Kidney (tissue), 14 donors: ENCODE results near the gene HCFC1. TPM values are rescaled to one million over a fixed set of nuclear protein-coding genes. Genes with fewer than 3 reads are reported as not detected.
A peak's percentile ranks its signal among the peaks of the same experiment; 100 is the strongest.
"Not testable (repeated sequence)": the region's sequence is repeated elsewhere in the genome, so short reads cannot be mapped to it uniquely, and the experiment has no call there.

Experiments
- DNase-seq, 5 donors: peaks; one replicate each; pipeline ENCODE4 v3.0.0-alpha.2; 2013 to 2020
- FAIRE-seq: peaks from 2 replicates; lab custom pipeline; 2012; peaks lifted over from hg19 to GRCh38; lab: Jason Lieb, UNC
- H3K27ac ChIP-seq, 2 donors: one replicate each; pipeline ENCODE4 v1.7.0; 2013; ENCODE audit warnings: low read depth in 2 of 2, low read length in 2 of 2, inconsistent platforms in 1 of 2
- H3K27me3 ChIP-seq: one replicate; pipeline ENCODE4 v1.7.1; 2013; ENCODE audit warnings: low read length, inconsistent platforms; ENCODE audit not compliant: control insufficient read depth, insufficient read depth
- H3K36me3 ChIP-seq, 3 donors: one replicate each; pipeline versions ENCODE4 v1.7.0 to v1.7.1; 2013; ENCODE audit warnings: low read length in 3 of 3, control low read depth in 1 of 3, inconsistent platforms in 1 of 3; ENCODE audit not compliant: insufficient read depth in 3 of 3, control insufficient read depth in 2 of 3
- H3K4me1 ChIP-seq, 3 donors: one replicate each; pipeline versions ENCODE4 v1.7.0 to v1.7.1; 2013; ENCODE audit warnings: low read length in 3 of 3, inconsistent platforms in 1 of 3, low read depth in 1 of 3; ENCODE audit not compliant: control insufficient read depth in 2 of 3, insufficient read depth in 2 of 3
- H3K4me3 ChIP-seq, 3 donors: one replicate each; pipeline versions ENCODE4 v1.7.0 to v1.8.1; 2013; ENCODE audit warnings: low read length in 3 of 3, control low read depth in 1 of 3, inconsistent platforms in 1 of 3
- H3K9ac ChIP-seq, 3 donors: one replicate each; pipeline versions ENCODE4 v1.7.0 to v1.7.1; 2013; ENCODE audit warnings: low read length in 3 of 3, control low read depth in 1 of 3, inconsistent platforms in 1 of 3
- H3K9me3 ChIP-seq, 3 donors: one replicate each; pipeline versions ENCODE4 v1.7.0 to v1.7.1; 2013; ENCODE audit warnings: low read length in 3 of 3, control low read depth in 1 of 3, inconsistent platforms in 1 of 3; ENCODE audit not compliant: control insufficient read depth in 2 of 3, insufficient read depth in 1 of 3
- intact Hi-C: fragments of 100-400 bp; cut with DNase I; formaldehyde crosslinking; loops from one replicate; pipeline ENCODE4 v1.11.1; 2022
- polyA plus RNA-seq: library from polyadenylated mRNA; stranded (reverse); fragments of 350-450 nt; fragmentation: Illumina TruSeq; extraction: RNeasy Lipid Tissue Mini Kit (QIAGEN cat#74804); gene quantifications from one replicate; pipeline ENCODE4 v1.2.3, GENCODE V29; 2014; ENCODE audit warnings: low read depth, low replicate concordance; ENCODE audit not compliant: insufficient read depth
- total RNA-seq: library from RNA; stranded (reverse); fragmentation: NEBNext Ultra II Directional; extraction: Animal tissue kit (Norgen Biotek cat#: 25700); gene quantifications from one replicate; pipeline ENCODE4 v1.2.1, GENCODE V29; 2021
- TF ChIP-seq, protein P1 (sequence below): IDR thresholded peaks from 3 replicates; pipeline ENCODE4 v1.5.1; 2012; ENCODE audit warnings: mild to moderate bottlenecking, moderate library complexity, borderline replicate concordance; ENCODE audit not compliant: insufficient read depth; ENCODE audit errors: extremely low read depth
- donor health status: control.
- donor health status: control.
- donor health status: control.
- donor health status: control.
- donor health status: control.
- donor health status: DM: yes; HTN: yes; CAD: no.
- donor health status: Normal renal cell carcinoma (clear cell type).

Gene HCFC1
- total and polyA plus RNA-seq, 2 donors from 2014 or later = 13.5 to 54.6 TPM

DNA sequence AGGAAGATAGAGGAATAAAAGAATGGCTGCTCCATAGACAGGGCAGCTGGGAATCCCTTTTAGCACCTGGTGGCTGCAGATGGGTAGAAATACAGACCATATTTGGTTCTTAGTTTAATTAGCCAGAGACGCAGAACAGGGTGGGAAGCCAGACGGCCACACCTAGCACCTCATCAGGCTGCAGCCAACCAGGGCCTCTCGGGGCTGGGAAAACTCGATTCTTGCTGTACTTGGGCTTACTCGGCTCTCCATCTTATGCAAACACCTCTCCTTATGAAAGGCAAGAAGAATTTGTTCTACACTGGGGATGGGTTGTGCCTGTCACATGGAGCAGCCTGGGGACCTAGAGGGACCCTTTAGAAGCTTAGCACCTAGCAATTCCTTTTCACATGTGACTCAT lies 28.4 kb upstream of the HCFC1 start:
- FAIRE-seq = no peak
- TF ChIP-seq, protein P1, sequence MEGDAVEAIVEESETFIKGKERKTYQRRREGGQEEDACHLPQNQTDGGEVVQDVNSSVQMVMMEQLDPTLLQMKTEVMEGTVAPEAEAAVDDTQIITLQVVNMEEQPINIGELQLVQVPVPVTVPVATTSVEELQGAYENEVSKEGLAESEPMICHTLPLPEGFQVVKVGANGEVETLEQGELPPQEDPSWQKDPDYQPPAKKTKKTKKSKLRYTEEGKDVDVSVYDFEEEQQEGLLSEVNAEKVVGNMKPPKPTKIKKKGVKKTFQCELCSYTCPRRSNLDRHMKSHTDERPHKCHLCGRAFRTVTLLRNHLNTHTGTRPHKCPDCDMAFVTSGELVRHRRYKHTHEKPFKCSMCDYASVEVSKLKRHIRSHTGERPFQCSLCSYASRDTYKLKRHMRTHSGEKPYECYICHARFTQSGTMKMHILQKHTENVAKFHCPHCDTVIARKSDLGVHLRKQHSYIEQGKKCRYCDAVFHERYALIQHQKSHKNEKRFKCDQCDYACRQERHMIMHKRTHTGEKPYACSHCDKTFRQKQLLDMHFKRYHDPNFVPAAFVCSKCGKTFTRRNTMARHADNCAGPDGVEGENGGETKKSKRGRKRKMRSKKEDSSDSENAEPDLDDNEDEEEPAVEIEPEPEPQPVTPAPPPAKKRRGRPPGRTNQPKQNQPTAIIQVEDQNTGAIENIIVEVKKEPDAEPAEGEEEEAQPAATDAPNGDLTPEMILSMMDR = no peak
- no peaks in the 10 kb centered on the region for H3K27me3 ChIP-seq
- H3K36me3 ChIP-seq = no peaks in the 10 kb centered on the region
- DNase-seq = no peak
- no peak overlapping the region for H3K27ac ChIP-seq
- intact Hi-C loops = no loop called here
- H3K4me1 ChIP-seq = no peaks in the 10 kb centered on the region
- no peak overlapping the region for H3K4me3 ChIP-seq
- no peak overlapping the region for H3K9ac ChIP-seq
- no peaks in the 10 kb centered on the region for H3K9me3 ChIP-seq

GRCh38 chrX:153999359-154000037 lies 27.9 kb upstream of the HCFC1 start:
- Histone ChIP-seq H3K36me3 (no peaks in the 10 kb centered on the region), H3K27me3 (no peaks in the 10 kb centered on the region), H3K4me1 (no peaks in the 10 kb centered on the region), H3K4me3 (no peak overlapping the region), H3K9me3 (no peaks in the 10 kb centered on the region), H3K9ac (no peak overlapping the region), H3K27ac (no peak overlapping the region)
- no peak for FAIRE-seq
- intact Hi-C loops = no loop called here
- TF ChIP-seq, protein P1 = no peak
- peak in 1 of 5 donors; percentile 31 for DNase-seq

DNA sequence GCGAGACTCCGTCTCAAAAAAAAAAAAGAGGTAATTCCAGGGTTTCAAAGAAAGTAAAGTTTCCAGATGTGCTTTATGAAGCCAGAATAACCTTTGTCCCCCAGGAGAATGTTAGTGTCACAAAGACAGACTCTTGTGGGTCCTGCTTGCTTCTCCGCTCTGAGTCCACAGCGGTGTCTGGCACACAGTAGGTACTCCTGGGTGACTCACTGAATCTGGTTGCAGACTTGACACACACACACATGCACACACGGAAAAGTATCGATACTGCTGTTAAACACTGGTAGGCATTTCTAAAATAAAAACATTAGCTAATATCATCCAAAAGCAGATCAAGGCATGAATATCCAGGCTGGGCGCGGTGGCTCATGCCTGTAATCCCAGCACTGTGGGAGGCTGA lies 23.9 kb upstream of the HCFC1 start:
- Histone ChIP-seq H3K4me1 (no peaks in the 10 kb centered on the region), H3K36me3 (no peaks in the 10 kb centered on the region), H3K9ac (no peak overlapping the region), H3K9me3 (no peaks in the 10 kb centered on the region), H3K27ac (no peak overlapping the region), H3K27me3 (no peaks in the 10 kb centered on the region), H3K4me3 (no peak overlapping the region)
- intact Hi-C loops = no loop called here
- DNase-seq (no peak), FAIRE-seq (no peak)
- TF ChIP-seq, protein P1 = no peak

DNA sequence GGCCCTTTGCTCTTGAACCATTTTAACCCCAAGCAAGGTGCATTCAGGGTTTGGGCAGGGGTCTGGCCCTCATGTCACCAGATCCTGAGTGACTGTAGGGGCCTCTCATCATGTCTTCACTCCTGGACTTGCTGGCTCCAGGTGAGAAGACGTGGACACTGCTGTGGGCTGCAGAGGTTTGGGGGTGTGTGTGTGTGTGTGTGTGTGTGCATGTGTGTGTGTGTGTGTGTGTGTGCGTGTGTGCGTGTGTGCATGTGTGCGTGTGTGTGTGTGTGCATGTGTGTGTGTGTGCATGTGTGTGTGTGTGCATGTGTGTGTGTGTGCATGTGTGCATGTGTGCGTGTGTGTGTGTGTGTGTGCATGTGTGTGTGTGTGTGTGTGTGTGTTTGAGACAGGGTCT lies 22.8 kb upstream of the HCFC1 start:
- DNase-seq, H3K27me3 ChIP-seq, H3K9ac ChIP-seq, FAIRE-seq, intact Hi-C loops, H3K9me3 ChIP-seq, H3K27ac ChIP-seq, H3K4me3 ChIP-seq, H3K36me3 ChIP-seq, H3K4me1 ChIP-seq: not testable (repeated sequence)
